Hematopoietic multipotent progenitor cell treated with erythropoietin and hydrocortisone succinate and interleukin-3 and kit ligand, for 4 days (in vitro differentiated cells): Measurements from ENCODE around the gene CDCP1.

Experiments
- DNase-seq: peaks from one replicate; pipeline ENCODE4 v3.0.0-alpha.2; 2015

CDCP1 gene

GRCh38 chr3:45134758-45135521 lies 11.2 kb downstream of the CDCP1 start:
- DNase-seq = no peak

- no peak for DNase-seq
These were observed 13.5 kb downstream of the CDCP1 start for GRCh38 chr3:45132568-45133211.

- DNase-seq = no peak
These were observed 15.0 kb downstream of the CDCP1 start for GRCh38 chr3:45131201-45131600.

GRCh38 chr3:45130476-45130875 lies 15.7 kb downstream of the CDCP1 start:
- no peak for DNase-seq

- no peak for DNase-seq
These were observed 17.2 kb downstream of the CDCP1 start for GRCh38 chr3:45128950-45129349.

GRCh38 chr3:45127130-45127822 lies 18.9 kb downstream of the CDCP1 start:
- DNase-seq = no peak

- peak; percentile 36 for DNase-seq
These were observed 19.4 kb downstream of the CDCP1 start for GRCh38 chr3:45126730-45127129.

GRCh38 chr3:45125550-45126026 lies 20.6 kb downstream of the CDCP1 start:
- no peak for DNase-seq

- no peak for DNase-seq
These were observed 21.2 kb downstream of the CDCP1 start for GRCh38 chr3:45124956-45125355.

GRCh38 chr3:45124352-45124751 lies 21.8 kb downstream of the CDCP1 start:
- no peak for DNase-seq

- no peak for DNase-seq
These were observed 22.5 kb downstream of the CDCP1 start for GRCh38 chr3:45123581-45124269.

GRCh38 chr3:45123030-45123429 lies 23.1 kb downstream of the CDCP1 start:
- DNase-seq = no peak

- no peak for DNase-seq
These were observed 25.6 kb downstream of the CDCP1 start for GRCh38 chr3:45120359-45121158.

- DNase-seq = no peak
These were observed 26.3 kb downstream of the CDCP1 start for GRCh38 chr3:45119824-45120358.

- DNase-seq = no peak
These were observed 26.8 kb downstream of the CDCP1 start for GRCh38 chr3:45119376-45119775.

- no peak for DNase-seq
These were observed 27.5 kb downstream of the CDCP1 start for GRCh38 chr3:45118615-45119071.

- no peak for DNase-seq
These were observed 29.8 kb downstream of the CDCP1 start for GRCh38 chr3:45116350-45116749.

GRCh38 chr3:45113625-45114050 lies 32.5 kb downstream of the CDCP1 start:
- DNase-seq = no peak

- DNase-seq = no peak
These were observed 33.2 kb downstream of the CDCP1 start for GRCh38 chr3:45112939-45113338.

- no peak for DNase-seq
These were observed 35.7 kb downstream of the CDCP1 start for GRCh38 chr3:45110509-45110833.

- peak; percentile 88 for DNase-seq
These were observed 36.2 kb downstream of the CDCP1 start for GRCh38 chr3:45109771-45110508.
